ENCODE measurements around the gene TMEM101.

DNA sequence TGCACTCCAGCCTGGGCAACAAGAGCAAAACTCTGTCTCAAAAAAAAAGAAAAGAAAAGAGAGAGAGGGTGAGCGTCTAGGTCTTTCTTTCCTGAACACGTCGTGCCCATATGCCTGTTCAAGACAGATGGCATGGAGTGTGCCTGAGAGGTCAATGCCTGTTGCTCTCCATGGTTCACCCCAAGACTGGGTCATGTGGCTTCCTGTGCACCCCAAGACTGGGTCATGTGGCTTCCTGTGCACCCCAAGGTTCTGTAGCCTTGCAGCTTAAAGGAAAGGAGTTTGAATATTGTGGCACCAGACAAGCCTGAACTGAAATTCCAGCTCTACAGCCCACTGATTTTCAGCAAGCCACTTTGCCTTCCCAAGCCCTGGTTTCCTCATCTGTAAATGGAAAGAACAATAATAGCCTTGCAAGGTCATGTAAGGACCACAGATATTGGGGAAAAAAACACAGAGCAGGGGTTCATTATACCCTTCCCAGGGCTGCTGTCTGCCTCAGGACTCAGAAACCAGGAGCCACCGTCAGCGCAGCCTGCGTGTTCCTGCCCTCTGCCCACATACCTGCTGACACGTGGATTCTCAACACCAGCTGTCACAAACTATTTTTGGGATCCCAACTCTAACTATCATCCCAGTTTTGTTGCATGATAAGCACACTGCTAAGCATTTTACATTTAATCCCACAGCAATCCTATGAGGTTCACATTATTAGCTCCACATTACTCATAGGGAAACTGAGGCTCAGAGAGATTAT is 28.4 kb downstream of the TMEM101 start:
- TF ChIP-seq SP1 (IDR thresholded peaks at IDR 0.05) (no peak), ARNT (IDR thresholded peaks at IDR 0.05) (no peak), ZNF384 (IDR thresholded peaks at IDR 0.05) (no peak), FOXM1 (IDR thresholded peaks at IDR 0.05; ENCODE audit: borderline replicate concordance) (no peak), CTBP1 (IDR thresholded peaks at IDR 0.05; ENCODE audit: borderline replicate concordance) (no peak), ELF4 (IDR thresholded peaks at IDR 0.05) (no peak), LEF1 (IDR thresholded peaks at IDR 0.05; ENCODE audit: borderline replicate concordance) (no peak), SUZ12 (IDR thresholded peaks at IDR 0.05) (no peak), FOXK2 (IDR thresholded peaks at IDR 0.05) (no peak), BHLHE40 (IDR thresholded peaks at IDR 0.05; ENCODE audit: borderline replicate concordance) (no peak), FOXA1 (IDR thresholded peaks at IDR 0.05) (no peak), HDGF (IDR thresholded peaks at IDR 0.05; ENCODE audit: borderline replicate concordance) (no peak), NFRKB (IDR thresholded peaks at IDR 0.05) (no peak), L3MBTL2 (conservative IDR thresholded peaks at IDR 0.05) (no peak)

All from HEK293T (cell line).